ENCODE measurements around the gene ZEB1.

- TF ChIP-seq ZNF384 (IDR thresholded peaks at IDR 0.05) (no peak), ELF4 (IDR thresholded peaks at IDR 0.05) (no peak), SUZ12 (IDR thresholded peaks at IDR 0.05) (no peak)
Observed at GRCh38 chr10:31318382-31318853, 598 bp upstream of the ZEB1 start.

Data from HEK293T (cell line).